HCT116 (cell line): ENCODE measurements around the gene CKMT1B. TPM values are rescaled to one million over a fixed set of nuclear protein-coding genes. Genes with fewer than 3 reads are reported as not detected.

Experiments
- ATAC-seq: fragments of 200-7000 bp; cut with Tn5 transposase; 2 replicates; pipeline ENCODE4 v1.9.1; 2020; ENCODE audit warnings: mild to moderate bottlenecking, moderate library complexity
- BruUV-seq: library from RNA; stranded (reverse); fragments of 400-500 nt; replicated peaks from 2 replicates; lab custom pipeline; 2021; lab: Mats Ljungman, UMichigan
- CTCF ChIA-PET: fragments of 300-600 bp; sonication (Branson Sonifier 250); formaldehyde crosslinking; loops from one replicate; lab custom pipeline; 2021; ENCODE audit warnings: antibody characterized with exemption; lab: Charles Lee
- POLR2A ChIA-PET: fragments of 300-600, 350-600 bp; sonication (Branson Sonifier 250); formaldehyde crosslinking; loops from one replicate; lab custom pipeline; 2021; ENCODE audit warnings: antibody characterized with exemption; lab: Charles Lee
- RAD21 ChIA-PET, 2 experiments: fragments of 300-600 bp; sonication (Branson Sonifier 250); formaldehyde crosslinking; loops; one replicate each; lab custom pipeline; 2023; ENCODE audit warnings: low total read pairs in 2 of 2; ENCODE audit not compliant: uncharacterized antibody in 2 of 2, unreplicated experiment in 2 of 2, low non-redundant PET in 1 of 2; lab: Charles Lee
- DNase-seq: peaks from one replicate; pipeline ENCODE4 v3.0.0-alpha.2; 2010; ENCODE audit warnings: low read depth, low spot score
- H2AFZ ChIP-seq: fragments of 200-600 bp; shearing (Covaris generic), sonication (generic); 2 replicates; pipeline ENCODE4 v1.6.1; 2017; ENCODE audit warnings: low read depth, mixed run types, mixed read lengths, antibody characterized with exemption, low read length; ENCODE audit not compliant: poor library complexity, severe bottlenecking
- H3K27ac ChIP-seq: 2 replicates; pipeline ENCODE4 v1.5.1; 2012; ENCODE audit warnings: low read depth, low read length
- H3K27me3 ChIP-seq: fragments of 200-600 bp; sonication (generic); 2 replicates; pipeline ENCODE4 v1.6.1; 2016; ENCODE audit warnings: mixed run types, low read length, mixed read lengths; ENCODE audit not compliant: insufficient read depth
- H3K36me3 ChIP-seq, 2 experiments: fragments of 200-500 bp in 1 of 2; fragments of 200-600 bp in 1 of 2; sonication (Bioruptor generic) in 1 of 2; sonication (generic) in 1 of 2; 2 replicates each; pipeline versions ENCODE4 v1.5.1 to v1.6.1; 2014 to 2016; ENCODE audit warnings: low read length in 2 of 2, inconsistent platforms in 1 of 2, mixed read lengths in 1 of 2, mixed run types in 1 of 2; ENCODE audit not compliant: insufficient read depth in 2 of 2, control insufficient read depth in 1 of 2
- H3K4me1 ChIP-seq, 2 experiments: fragments of 200-600 bp in 1 of 2; sonication (generic) in 1 of 2; 2 replicates each; pipeline versions ENCODE4 v1.5.1 to v1.6.1; 2012 to 2017; ENCODE audit warnings: low read length in 2 of 2, inconsistent platforms in 1 of 2, mild to moderate bottlenecking in 1 of 2, mixed read lengths in 1 of 2, mixed run types in 1 of 2, moderate library complexity in 1 of 2; ENCODE audit not compliant: insufficient read depth in 2 of 2, control insufficient read depth in 1 of 2
- H3K4me2 ChIP-seq: fragments of 200-600 bp; sonication (generic); 2 replicates; pipeline ENCODE4 v1.6.1; 2017; ENCODE audit warnings: mixed run types, low read length, mixed read lengths
- H3K4me3 ChIP-seq, 2 experiments: fragments of 200-600 bp in 1 of 2; sonication (generic) in 1 of 2; replicated peaks in 1 of 2; 2 replicates each; pipeline ENCODE4 v1.5.1; 2011 to 2016; ENCODE audit warnings: low read length in 2 of 2, control low read depth in 1 of 2, low read depth in 1 of 2, mild to moderate bottlenecking in 1 of 2, mixed read lengths in 1 of 2, mixed run types in 1 of 2
- H3K79me2 ChIP-seq: fragments of 200-600 bp; sonication (generic); 2 replicates; pipeline ENCODE4 v1.6.1; 2017; ENCODE audit warnings: mild to moderate bottlenecking, mixed run types, low read length, moderate library complexity, mixed read lengths; ENCODE audit not compliant: insufficient read depth
- H3K9ac ChIP-seq: fragments of 200-600 bp; sonication (generic); 2 replicates; pipeline ENCODE4 v1.6.1; 2016; ENCODE audit warnings: low read length, mixed read lengths
- H3K9me2 ChIP-seq: fragments of 200-600 bp; sonication (generic), shearing (Covaris generic); 2 replicates; pipeline ENCODE4 v1.6.1; 2017; ENCODE audit warnings: mixed run types, mild to moderate bottlenecking, moderate library complexity; ENCODE audit not compliant: insufficient read depth
- H3K9me3 ChIP-seq, 2 experiments: fragments of 200-500 bp in 1 of 2; fragments of 200-600 bp in 1 of 2; sonication (Bioruptor generic) in 1 of 2; sonication (generic) in 1 of 2; 2 replicates each; pipeline ENCODE4 v1.6.1; 2014 to 2017; ENCODE audit warnings: low read length in 2 of 2, mixed read lengths in 2 of 2, inconsistent platforms in 1 of 2, low read depth in 1 of 2, mild to moderate bottlenecking in 1 of 2, mixed run types in 1 of 2, moderate library complexity in 1 of 2; ENCODE audit not compliant: control insufficient read depth in 1 of 2, insufficient read depth in 1 of 2
- H4K20me1 ChIP-seq: fragments of 200-600 bp; sonication (generic), shearing (Covaris generic); 2 replicates; pipeline ENCODE4 v1.6.1; 2017; ENCODE audit warnings: mixed run types, mild to moderate bottlenecking, moderate library complexity; ENCODE audit not compliant: insufficient read depth
- ATF3 ChIP-seq: IDR thresholded peaks from 2 replicates; pipeline ENCODE4 v1.6.1; 2012
- ELF1 ChIP-seq: IDR thresholded peaks from 2 replicates; pipeline ENCODE4 v1.6.1; 2012; ENCODE audit warnings: low read depth, borderline replicate concordance
- EZH2phosphoT487 ChIP-seq: fragments of 200-600 bp; IDR thresholded peaks from 2 replicates; pipeline ENCODE4 v1.6.1; 2018; ENCODE audit warnings: antibody characterized with exemption, borderline replicate concordance
- JUND ChIP-seq: IDR thresholded peaks from 2 replicates; pipeline ENCODE4 v1.6.1; 2012
- MAX ChIP-seq: IDR thresholded peaks from 2 replicates; pipeline ENCODE4 v1.6.1; 2012
- POLR2A ChIP-seq: IDR thresholded peaks from 2 replicates; pipeline ENCODE4 v1.7.0; 2011; ENCODE audit warnings: borderline replicate concordance; ENCODE audit not compliant: insufficient read depth, insufficient read length; ENCODE audit errors: extremely low read depth
- POLR2AphosphoS5 ChIP-seq: IDR thresholded peaks from 2 replicates; pipeline ENCODE4 v1.6.1; 2011; ENCODE audit warnings: mild to moderate bottlenecking, low read depth, low read length, moderate library complexity
- SP1 ChIP-seq: IDR thresholded peaks from 2 replicates; pipeline ENCODE4 v1.6.1; 2012; ENCODE audit warnings: low read depth
- ZBTB33 ChIP-seq: IDR thresholded peaks from 2 replicates; pipeline ENCODE4 v1.6.1; 2011; ENCODE audit warnings: mild to moderate bottlenecking, low read length, moderate library complexity; ENCODE audit not compliant: insufficient replicate concordance; ENCODE audit errors: extremely low read depth
- ZNF274 ChIP-seq: fragments of 200-500 bp; sonication (Bioruptor generic); IDR thresholded peaks from 2 replicates; pipeline ENCODE4 v1.6.1; 2014; ENCODE audit warnings: mild to moderate bottlenecking, low read depth, low read length, inconsistent platforms
- intact Hi-C: fragments of 100-400 bp; cut with micrococcal nuclease; formaldehyde crosslinking; loops from 2 replicates; pipeline ENCODE4 v1.10.0; 2022
- total RNA-seq: library from RNA; stranded (reverse); gene quantifications from one replicate; pipeline ENCODE4 v1.2.1, GENCODE V29; 2021; ENCODE audit not compliant: unreplicated experiment

CKMT1B gene
- total RNA-seq, 1 experiment from 2014 or later: 24.4 TPM

GRCh38 chr15:43550527-43551363 lies 43.1 kb upstream of the CKMT1B start:
- DNase-seq: no peak
- H3K27ac ChIP-seq: no peak overlapping the region
- H3K9me3 ChIP-seq: no peaks in the 10 kb centered on the region
- BruUV-seq: no TSS peak
- CTCF ChIA-PET: no interaction called here
- intact Hi-C loops: no loop called here
- no peak for TF ChIP-seq ELF1
- TF ChIP-seq JUND: no peak
- no peak for TF ChIP-seq POLR2A
- no peak for TF ChIP-seq SP1
- TF ChIP-seq ZNF274: no peak
- TF ChIP-seq EZH2phosphoT487: no peak
- no peak for TF ChIP-seq POLR2AphosphoS5
- TF ChIP-seq ZBTB33: no peak
- TF ChIP-seq MAX: no peak
- TF ChIP-seq ATF3: no peak
- TF ChIP-seq, all 23 proteins: peak for 0
- Histone ChIP-seq H3K4me2 (no peak overlapping the region), H3K27me3 (no peaks in the 10 kb centered on the region), H2AFZ (no peak overlapping the region), H3K79me2 (no peaks in the 10 kb centered on the region), H3K4me1 (no peaks in the 10 kb centered on the region), H3K4me3 (no peak overlapping the region), H3K36me3 (peaks cover 3 to 6% of the 10 kb centered on the region in 2 experiments; a peak in 1 of 4 replicates), H3K9me2 (no peaks in the 10 kb centered on the region), H3K9ac (no peak overlapping the region), H4K20me1 (no peaks in the 10 kb centered on the region)
- ATAC-seq: no peak
- POLR2A ChIA-PET: no interaction called here
- RAD21 ChIA-PET: no interaction called here
